ENCODE measurements around the gene MMRN2.

MMRN2 gene

DNA sequence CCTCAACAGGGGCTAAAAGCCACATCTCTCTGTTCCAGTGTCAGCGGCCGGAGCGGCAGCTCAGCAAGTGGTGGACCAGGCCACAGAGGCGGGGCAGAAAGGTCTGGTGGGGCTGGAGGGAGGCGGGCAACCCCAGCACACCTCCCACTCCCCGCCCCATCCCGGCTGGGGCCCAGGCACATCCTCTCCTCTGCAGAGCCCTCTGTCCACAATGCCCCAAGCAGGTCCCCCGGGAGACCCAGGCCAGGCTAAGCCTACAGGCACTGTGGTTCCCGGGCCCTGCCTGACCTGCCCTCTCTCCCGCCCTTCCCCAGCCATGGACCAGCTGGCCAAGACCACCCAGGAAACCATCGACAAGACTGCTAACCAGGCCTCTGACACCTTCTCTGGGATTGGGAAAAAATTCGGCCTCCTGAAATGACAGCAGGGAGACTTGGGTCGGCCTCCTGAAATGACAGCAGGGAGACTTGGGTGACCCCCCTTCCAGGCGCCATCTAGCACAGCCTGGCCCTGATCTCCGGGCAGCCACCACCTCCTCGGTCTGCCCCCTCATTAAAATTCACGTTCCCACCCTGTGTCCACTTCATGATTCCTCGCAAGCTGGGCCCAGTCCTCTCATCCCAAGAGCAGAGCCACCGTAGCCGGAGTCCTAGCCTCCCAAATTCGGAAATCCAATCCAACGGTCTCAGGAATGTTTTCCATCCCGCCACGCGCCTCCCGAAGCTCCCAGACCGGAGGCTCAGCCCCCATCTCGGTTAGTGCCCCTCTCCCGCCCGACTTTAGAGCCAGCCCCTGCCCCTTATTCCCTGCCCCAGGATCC, 13.0 kb upstream of the MMRN2 start:
- DNase-seq (ENCODE audit: low read depth, low spot score), result no peak

DNA sequence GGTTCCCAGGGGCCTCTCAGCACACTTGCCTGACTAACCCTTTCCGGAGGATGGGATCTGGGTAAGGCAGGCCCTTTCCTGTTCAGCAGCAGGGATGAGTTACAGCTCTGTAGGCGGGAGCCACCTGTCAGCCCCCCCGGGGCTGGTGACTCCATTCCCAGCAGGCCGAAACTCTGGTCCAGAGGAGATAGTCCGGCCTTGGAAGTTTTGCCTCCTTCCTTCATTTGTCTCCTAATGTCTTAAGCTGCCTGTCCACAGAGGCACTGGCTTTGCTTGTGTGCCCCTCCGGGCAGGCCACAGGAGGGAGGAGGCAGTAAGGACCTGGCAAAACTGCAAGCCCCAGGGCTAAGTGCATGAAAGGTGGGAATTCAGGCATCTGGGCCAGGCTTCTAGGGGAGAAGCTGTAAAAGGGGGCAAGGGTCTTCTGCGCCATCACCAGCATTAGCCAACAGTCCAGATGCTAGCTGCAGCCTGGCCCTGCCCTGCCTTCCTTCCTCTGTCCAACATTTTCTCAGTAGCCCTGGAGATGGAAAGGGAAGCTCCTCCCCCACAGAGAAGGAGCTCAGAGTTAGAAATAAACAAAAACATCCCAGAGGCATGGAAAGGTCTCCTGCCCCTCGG, 12.1 kb upstream of the MMRN2 start:
- no peak for DNase-seq (ENCODE audit: low read depth, low spot score)

DNA sequence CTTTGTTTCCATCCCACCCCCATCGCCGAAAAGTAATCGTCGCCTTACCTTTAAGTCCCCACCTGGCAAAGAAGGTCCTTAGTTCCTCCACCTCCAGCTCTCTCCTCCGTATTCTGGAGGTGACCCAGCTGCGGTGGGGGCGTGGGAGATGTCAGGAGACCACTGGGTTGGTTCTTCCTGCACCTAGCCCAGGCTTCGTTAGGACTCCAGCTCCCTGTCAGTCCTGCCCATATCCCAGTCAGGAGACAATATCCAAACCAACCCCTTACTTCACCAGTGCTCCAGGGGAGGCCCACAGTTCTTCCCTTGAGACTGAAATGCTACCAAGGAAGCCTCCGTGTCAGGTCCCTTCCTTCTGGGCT, 11.6 kb upstream of the MMRN2 start:
- no peak for DNase-seq (ENCODE audit: low read depth, low spot score)

DNA sequence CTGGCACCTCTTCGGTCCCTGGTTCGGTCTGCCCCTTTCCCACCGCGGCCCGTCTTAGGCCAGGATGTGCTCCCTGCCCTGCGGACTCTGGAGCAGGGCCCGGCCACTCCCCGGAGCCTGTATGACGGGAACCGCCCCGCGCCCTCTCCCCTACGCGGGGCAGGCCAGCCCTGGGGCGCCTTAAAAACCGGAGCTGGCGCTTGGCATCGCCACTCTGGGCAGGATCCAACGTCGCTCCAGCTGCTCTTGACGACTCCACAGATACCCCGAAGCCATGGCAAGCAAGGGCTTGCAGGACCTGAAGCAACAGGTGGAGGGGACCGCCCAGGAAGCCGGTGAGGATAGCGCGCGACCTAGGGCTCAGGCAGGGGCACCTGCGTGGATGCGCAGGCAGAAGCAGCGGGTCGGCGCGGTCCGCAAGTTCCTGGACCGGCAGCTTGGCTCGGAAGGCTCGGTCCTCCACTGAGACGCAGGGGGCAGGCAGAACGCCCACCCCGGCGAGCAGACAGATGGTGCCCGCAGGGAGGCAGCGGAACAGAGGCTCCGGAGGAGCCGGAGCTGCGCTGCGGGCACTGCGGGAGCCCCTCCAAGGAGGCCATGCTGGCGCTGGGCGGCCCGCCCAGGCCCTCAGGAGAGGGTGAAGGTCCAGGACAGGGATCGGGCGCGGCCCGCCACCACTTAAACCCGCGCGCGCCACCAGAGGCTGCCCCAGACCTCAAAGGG, 11.0 kb upstream of the MMRN2 start, which contains the start of gene ADIRF:
ADIRF (plus strand) TSS at position 212 of the 723 bp plus-strand sequence; CDS start at position 275, 63 bp downstream.
- DNase-seq (ENCODE audit: low read depth, low spot score), result no peak

DNA sequence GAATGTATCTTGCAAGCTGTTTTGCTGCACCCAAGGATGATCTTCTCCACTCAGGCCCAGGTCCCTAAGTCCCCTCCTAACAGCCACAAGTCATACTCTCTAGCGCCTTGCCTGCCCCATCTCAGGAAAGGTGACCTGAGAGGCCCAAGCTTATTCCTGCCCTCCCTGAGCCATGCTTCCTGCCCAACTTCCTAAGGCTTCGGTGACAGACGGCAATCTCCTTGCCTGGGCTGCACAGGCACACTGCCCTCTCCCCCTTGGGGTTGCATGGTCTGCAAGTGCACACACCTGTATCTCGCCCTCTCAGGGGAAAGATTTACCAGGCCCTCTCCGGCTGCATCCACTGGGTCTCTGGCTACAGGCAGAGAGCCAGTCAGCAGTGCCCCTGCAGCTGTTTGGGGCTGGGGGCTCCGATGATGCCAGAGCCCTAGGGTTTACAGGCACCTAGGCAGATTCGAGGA, 10.1 kb upstream of the MMRN2 start:
- DNase-seq (ENCODE audit: low read depth, low spot score), result no peak

DNA sequence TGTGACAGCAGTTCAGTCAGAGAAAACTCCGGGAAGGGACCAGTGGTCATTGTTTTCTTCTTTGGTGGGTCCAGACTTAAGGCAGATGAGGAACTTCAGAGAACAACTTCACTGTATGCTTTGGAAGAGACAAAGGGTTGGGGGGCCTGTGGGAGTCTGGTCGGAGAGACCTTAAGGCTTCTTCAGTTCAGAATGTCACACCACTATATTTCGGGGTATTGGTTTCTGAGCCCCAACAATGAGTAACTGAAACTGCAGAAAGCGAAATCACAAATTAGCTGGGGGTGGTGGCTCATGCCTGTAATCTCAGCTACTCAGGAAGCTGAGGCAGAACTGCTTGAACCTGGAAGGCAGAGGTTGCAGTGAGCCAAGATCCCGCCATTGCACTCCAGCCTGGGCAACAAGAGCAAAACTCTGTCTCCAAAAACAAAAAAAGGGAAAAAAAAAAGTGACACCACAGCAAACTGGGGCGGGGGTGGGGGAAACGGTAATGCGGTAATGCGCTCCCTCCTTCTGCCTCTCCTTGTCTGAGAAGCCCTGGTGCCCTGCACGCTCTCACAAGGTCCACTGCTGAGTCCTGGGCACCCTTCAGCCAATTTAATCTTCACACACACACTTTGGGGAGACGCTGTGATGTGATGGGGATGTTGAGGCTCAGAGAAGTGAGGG, 8.7 kb upstream of the MMRN2 start:
- no peak for DNase-seq (ENCODE audit: low read depth, low spot score)

DNA sequence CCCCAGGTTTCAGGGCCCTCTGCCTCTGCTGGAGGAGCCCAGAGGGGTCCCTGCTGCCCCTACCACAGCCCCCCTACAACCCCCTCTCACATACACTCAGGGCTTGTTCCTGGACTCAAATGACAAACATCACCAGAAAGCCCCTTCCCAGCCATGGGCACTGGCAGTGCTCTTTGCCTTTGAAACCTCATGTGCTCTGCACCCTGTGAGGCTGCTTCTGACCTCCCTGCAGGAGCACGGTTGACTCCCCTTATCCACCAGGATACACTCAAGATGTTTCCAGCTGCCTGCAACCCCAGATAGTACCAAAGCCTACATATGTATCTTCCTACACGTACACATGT, 7.4 kb upstream of the MMRN2 start:
- no peak for DNase-seq (ENCODE audit: low read depth, low spot score)

DNA sequence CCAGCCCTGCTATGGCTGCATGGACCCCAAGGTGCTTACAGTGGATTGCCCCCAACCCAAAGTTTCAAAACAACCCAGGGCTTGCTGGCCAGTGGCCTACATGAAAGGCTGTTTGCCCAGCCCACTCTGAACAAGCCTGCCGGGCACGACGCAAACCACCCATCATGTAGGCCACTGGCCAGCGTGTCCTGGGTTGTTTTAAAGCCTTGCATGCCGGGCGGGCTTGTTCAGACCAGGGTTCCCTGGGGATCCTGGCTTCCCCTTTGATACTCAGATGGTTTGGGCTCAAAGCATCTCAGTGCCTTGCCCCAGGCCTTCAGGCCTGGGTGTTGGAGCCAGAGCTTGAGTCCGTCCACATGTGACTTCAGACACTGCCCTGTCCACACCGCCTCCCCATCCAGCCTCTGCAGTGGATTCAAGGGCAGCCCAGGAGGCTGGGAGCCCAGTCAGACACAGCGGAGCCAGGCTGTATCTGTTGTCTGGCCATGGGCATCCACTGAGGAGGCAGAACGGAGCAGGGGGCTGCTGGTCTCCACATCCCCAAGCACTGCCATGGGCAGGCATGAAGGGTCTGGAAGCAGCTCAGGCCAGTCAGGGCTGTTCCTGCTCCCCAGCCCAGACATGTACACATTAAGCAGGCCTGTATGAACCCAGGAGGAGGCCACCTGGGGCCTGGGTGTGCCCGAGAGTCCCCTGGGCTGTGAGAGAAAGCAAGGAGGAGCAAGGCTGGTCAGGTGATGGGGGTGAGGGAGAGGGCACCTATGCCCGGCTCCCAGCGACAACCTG, 6.8 kb upstream of the MMRN2 start:
- no peak for DNase-seq (ENCODE audit: low read depth, low spot score)

DNA sequence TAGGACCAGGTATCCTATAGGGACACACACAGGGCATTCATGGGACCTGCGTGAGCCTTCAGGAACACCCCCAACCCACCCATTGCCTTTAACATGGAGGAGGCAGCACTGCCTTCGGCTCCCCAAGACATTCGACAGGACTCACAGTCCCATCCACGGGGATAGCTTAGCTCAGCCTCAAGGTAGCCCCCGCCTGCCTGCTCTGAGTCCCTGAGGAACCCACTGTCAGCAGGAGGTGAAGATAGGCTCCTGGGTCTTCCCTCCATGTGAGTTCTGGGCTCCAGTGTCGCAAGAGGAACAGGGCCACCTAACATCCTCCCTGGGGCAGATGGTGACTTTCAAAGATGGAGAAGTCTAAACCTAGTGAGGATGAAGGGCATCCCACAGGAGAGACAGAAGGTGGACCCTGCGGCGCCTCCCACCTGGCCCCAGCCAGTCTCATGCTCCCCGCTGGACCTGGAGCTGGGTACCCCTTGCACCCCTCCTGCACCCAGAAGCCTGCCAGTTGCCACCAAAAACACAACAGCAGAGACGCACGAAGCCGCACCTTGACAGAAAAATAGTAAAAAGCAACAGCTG, 6.0 kb upstream of the MMRN2 start:
- DNase-seq (ENCODE audit: low read depth, low spot score), result no peak

DNA sequence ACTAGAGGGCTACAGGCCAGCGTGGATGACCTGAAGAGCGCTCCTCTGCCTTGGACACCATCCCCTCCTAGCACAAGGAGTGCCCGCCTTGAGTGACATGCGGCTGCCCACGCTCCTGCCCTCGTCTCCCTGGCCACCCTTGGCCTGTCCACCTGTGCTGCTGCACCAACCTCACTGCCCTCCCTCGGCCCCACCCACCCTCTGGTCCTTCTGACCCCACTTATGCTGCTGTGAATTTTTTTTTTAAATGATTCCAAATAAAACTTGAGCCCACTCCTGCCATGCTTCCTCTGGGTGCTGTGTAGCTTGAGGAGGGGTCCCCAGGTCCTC, 5.5 kb upstream of the MMRN2 start:
- no peak for DNase-seq (ENCODE audit: low read depth, low spot score)

DNA sequence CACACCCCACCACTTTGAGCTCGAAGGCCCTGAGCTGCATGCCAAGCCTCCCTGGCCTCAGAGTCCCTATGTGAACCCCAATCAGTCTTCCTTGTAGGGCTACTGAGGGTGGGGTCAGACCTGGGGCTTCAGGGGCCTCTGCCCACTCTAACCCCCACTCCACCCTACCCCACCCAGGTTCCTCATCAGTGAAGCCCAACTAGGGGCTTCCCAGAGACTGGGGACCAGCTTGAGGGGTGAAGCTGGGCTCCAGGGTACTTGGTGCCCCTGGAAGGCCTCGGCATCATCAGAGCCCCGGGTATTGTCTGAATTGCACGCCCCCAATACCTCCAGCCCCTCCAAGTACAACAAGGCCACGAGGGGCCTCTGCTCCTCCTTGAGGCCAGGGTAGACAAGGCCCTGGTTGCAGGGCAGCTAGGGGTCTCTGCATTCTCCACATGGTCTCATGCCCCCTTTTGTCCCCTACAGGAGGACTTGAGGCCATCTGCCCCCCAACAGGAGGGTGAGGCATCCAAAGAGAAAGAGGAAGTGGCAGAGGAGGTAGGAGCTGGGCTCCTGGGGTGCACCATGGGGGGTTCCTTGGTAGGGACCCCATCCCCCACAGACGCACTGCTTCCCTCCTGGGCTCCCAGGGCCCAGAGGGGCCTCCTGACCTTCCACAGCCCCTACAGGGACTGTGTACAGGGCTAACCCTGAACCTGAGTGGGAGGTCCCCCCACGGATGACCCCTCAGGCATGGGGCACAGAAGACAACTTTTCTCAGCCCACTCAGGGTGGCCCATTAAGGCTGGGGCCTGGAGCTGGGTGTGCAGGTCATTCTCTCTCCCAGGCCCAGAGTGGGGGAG, 4.9 kb upstream of the MMRN2 start:
- no peak for DNase-seq (ENCODE audit: low read depth, low spot score)

DNA sequence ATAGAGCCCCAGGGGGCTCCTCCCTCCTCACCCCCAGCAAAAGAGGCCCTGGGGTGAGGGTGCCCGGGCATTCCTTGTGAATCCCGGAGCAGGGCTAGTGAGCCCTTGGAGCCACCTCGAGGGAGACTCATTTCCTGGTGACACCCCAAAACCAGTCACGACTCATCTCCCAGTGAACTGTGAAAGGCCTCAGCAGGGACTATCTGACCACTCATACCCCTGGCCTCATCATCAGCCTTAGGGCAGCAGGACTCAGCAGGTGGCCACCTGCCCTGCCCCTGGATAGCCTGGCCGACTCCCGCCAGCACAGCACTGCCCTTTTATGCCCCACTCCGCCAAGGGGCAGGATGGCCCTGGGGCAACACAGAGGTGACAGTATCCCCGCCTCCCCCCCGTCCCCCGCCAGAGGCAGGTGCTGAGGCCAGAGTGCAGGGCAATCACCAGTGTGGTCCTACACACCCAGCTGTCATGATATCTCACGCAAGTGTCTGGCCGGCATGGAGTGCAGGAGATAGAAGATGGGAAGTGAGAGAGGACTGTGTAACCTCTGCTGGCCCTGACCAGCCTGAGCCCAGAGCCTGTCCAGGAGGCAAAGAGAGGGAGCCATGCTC, 4.2 kb upstream of the MMRN2 start:
- no peak for DNase-seq (ENCODE audit: low read depth, low spot score)

DNA sequence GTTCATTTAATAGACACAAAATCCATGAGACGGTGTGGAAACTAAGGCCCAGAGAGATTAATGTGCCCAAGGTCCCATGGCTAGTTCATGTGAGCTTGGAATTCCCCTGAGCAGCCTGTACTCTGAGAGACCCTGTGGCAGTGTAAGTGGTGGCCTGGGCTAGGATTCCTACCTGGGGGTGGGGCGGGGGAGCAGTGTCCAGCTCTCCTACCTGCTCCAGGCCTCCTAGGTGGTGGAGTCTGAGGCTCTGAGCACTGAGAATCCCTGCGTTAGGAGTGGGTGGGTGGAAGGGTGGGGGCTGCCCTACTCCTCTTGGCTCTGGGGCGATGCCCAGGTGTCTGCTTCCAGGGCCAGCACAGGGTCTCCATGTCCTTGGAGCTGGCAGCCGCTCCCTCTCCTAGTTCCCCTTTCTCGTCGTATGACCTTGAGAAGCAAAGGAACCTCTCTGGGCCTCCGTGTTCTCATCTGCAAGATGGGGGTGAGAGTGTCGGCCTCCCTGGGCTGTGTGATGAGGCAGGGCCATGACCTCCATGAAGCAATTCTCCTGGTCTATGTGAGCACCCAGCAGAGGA, 3.5 kb upstream of the MMRN2 start:
- no peak for DNase-seq (ENCODE audit: low read depth, low spot score)

DNA sequence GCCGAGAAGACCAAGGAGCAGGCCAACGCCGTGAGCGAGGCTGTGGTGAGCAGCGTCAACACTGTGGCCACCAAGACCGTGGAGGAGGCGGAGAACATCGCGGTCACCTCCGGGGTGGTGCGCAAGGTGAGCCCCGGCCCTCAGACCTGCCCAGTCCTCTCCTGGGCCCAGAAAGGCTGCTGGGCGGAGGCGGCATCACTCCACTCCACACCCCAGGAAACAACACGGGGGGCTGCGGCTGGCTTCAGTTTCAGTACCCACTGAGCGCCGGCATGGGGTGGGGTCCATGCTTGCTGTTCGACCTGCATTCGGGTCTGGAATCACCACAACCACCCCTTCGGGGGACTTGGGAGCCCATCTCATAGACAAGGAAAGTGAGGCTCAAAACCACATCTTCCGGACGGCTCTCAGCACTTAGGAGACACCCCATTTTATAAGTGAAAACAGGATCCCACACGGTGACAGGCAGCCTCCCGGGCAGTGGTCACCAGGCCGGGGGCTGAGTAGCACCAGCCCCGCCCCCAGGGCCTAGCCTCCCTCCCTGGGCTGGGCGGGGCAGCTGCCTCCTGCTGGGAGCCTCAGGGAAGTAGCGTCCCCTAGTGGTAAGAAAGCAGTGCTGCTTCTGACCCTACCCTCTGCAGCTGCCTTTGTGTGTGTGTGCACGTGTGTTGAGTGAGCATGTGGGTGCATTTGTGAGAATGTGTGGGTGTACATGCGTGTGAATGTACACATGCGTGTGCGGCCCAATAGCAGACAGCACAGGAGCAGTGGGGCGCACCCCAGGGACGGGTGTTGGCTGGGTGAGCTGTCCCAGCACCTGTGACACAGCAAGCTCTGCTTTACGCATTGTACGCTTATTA, 2.8 kb upstream of the MMRN2 start:
- no peak for DNase-seq (ENCODE audit: low read depth, low spot score)

DNA sequence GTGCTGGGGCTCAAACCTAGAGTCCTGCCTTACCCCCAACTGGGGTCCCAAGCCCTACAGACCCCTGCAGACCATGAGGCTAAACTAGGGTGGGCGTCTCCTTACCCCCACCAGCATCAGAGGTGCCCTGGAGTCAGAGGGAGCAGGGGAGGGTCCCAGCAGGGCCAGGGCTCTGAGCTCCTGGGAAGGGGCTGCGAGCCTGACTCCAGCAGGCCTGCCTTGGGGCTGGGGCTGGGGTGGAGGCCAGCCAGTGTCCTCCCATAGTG, 2.3 kb upstream of the MMRN2 start:
- DNase-seq (ENCODE audit: low read depth, low spot score), result no peak

DNA sequence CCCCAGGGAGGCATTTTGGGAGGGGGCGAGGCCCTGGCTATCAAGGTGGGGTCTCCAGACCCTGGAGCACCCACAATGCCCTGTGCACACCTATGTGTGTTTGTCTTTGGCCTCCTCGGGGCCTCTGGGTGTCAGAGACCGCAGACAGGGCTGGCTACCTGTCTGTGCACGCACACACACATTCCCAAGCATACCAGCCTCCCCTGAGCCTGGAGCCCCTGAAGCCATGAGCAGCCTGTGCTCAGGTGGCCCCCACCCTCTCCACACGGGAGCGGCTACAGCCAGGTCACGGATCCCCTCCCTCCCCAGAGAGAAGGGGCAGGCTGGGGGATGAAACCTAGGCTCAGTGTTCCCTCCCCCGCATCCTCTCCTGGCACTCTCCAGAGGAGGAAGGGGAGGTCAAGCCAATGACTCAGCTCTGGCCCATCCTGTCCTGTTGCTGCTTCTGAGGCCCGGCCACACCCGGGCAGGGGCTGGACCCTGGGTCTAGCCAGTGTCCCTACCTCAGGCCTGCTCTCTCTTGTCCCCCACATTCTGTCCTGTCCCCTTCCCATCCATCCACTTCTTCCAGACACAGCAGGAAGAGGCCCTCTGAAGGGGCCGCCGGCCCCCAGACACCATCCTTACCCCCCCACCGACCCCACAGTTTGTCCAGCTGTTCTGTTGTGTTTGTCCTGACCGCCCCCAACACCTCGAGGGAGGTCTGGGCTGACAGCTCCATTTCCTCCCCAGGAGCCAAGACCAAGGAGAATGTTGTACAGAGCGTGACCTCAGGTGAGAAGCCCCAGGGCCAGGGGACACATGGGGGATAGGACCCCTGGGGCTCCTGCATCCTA, 1.7 kb upstream of the MMRN2 start:
- DNase-seq (ENCODE audit: low read depth, low spot score), result no peak

DNA sequence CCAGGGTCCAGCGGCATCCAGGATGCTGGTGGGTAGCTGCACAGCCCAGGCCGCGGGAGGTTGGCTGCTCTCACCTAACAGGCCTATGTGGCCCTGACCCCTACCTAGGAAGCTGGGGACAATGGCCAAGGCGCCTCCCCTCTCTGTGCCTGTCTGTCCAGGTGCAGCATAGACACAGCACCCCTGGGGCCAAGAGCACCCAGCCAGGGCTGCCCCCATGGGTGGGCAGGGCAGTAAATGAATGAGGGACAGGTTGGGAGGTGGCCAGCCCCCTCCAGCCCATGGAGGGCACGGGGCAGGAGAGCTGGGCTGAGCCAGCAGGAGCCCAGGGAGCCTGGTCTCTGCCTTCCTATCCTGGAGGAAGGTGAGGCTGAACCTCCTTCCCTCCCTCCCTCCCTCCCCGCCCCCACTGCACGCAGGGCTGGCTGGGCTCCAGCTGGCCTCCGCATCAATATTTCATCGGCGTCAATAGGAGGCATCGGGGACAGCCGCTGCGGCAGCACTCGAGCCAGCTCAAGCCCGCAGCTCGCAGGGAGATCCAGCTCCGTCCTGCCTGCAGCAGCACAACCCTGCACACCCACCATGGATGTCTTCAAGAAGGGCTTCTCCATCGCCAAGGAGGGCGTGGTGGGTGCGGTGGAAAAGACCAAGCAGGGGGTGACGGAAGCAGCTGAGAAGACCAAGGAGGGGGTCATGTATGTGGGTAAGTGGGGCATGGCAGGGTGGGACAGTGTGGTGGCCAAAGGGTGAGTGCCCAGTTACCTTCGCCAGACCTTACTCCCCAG, 893 bp upstream of the MMRN2 start, which contains the start of gene SNCG:
SNCG (plus strand) TSS at position 484 of the 785 bp plus-strand sequence; CDS start at position 583, 99 bp downstream.
- DNase-seq (ENCODE audit: low read depth, low spot score), result no peak

Data from activated CD4-positive, CD25-positive, alpha-beta regulatory T cell treated with anti-CD3 and anti-CD28 coated beads, Interleukin-2, amount 50 U/mL, for 16 hours (primary cell).